GM12872 (cell line): ENCODE measurements around the gene SLCO6A1.

Experiments used
- TF ChIP-seq, protein P1 (sequence below): IDR thresholded peaks from 3 replicates; pipeline ENCODE4 v1.5.1; 2011; ENCODE audit warnings: low read depth, mild to moderate bottlenecking, low read length, moderate library complexity; ENCODE audit not compliant: insufficient read depth

Gene SLCO6A1

GRCh38 chr5:102380174-102380573 lies 118.6 kb downstream of the SLCO6A1 start:
- TF ChIP-seq, protein P1, sequence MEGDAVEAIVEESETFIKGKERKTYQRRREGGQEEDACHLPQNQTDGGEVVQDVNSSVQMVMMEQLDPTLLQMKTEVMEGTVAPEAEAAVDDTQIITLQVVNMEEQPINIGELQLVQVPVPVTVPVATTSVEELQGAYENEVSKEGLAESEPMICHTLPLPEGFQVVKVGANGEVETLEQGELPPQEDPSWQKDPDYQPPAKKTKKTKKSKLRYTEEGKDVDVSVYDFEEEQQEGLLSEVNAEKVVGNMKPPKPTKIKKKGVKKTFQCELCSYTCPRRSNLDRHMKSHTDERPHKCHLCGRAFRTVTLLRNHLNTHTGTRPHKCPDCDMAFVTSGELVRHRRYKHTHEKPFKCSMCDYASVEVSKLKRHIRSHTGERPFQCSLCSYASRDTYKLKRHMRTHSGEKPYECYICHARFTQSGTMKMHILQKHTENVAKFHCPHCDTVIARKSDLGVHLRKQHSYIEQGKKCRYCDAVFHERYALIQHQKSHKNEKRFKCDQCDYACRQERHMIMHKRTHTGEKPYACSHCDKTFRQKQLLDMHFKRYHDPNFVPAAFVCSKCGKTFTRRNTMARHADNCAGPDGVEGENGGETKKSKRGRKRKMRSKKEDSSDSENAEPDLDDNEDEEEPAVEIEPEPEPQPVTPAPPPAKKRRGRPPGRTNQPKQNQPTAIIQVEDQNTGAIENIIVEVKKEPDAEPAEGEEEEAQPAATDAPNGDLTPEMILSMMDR = no peak

GRCh38 chr5:102375876-102376275 lies 122.9 kb downstream of the SLCO6A1 start:
- TF ChIP-seq, protein P1 = no peak

- TF ChIP-seq, protein P1 = no peak
These were observed 123.5 kb downstream of the SLCO6A1 start for GRCh38 chr5:102375272-102375671.

DNA sequence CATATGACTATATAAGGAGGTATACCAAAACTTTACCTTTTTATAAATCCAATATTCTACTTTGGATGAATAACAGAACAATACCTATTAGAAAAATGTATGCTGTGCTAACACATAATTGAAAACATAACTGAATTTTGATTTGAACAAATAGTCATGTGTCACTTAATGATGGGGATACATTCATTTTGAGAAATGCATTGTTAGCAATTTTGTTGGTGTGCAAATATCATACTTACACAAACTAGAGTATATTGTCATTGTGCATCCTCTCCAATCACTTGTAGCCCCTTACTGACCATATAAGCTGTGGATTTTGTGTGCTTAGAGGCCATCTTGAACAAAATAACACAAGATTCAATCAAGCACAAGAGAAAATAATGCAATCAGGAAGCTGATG lies 130.4 kb downstream of the SLCO6A1 start:
- TF ChIP-seq, protein P1 = no peak

- TF ChIP-seq, protein P1 = no peak
These were observed 157.0 kb downstream of the SLCO6A1 start for GRCh38 chr5:102341681-102342288.

GRCh38 chr5:102324714-102325113 lies 174.1 kb downstream of the SLCO6A1 start:
- TF ChIP-seq, protein P1 = no peak
